Activated CD4-positive, alpha-beta T cell treated with anti-CD3 and anti-CD28 coated beads for 36 hours (primary cell): ENCODE results near the gene DOLPP1. TPM values are rescaled to one million over a fixed set of nuclear protein-coding genes. Genes with fewer than 3 reads are reported as not detected.

Source experiments
- ATAC-seq: fragments of 200-7000 bp; cut with Tn5 transposase; one replicate; pipeline ENCODE4 v1.10.0; 2021; ENCODE audit warnings: mild to moderate bottlenecking, moderate library complexity
- CTCF ChIA-PET: fragments of 350-600 bp; sonication (Branson Sonifier 250); formaldehyde crosslinking; loops from one replicate; lab custom pipeline; 2021; ENCODE audit warnings: antibody characterized with exemption; lab: Charles Lee
- POLR2A ChIA-PET: fragments of 350-600 bp; sonication (Branson Sonifier 250); formaldehyde crosslinking; loops from one replicate; lab custom pipeline; 2021; ENCODE audit warnings: antibody characterized with exemption, inconsistent platforms; lab: Charles Lee
- DNase-seq: peaks from one replicate; pipeline ENCODE4 v3.0.0-alpha.2; 2020
- H3K27ac Mint-ChIP-seq: one replicate; pipeline ENCODE4 v1.8.0; 2021; ENCODE audit warnings: mixed read lengths
- H3K27me3 Mint-ChIP-seq: one replicate; pipeline ENCODE4 v1.8.0; 2021; ENCODE audit warnings: mixed read lengths
- H3K36me3 Mint-ChIP-seq: one replicate; pipeline ENCODE4 v1.8.0; 2021; ENCODE audit warnings: low read depth, mixed read lengths
- H3K4me1 Mint-ChIP-seq: one replicate; pipeline ENCODE4 v1.8.0; 2021; ENCODE audit warnings: mixed read lengths
- H3K4me3 Mint-ChIP-seq: one replicate; pipeline ENCODE4 v1.8.0; 2021; ENCODE audit warnings: mild to moderate bottlenecking, moderate library complexity, mixed read lengths
- H3K9me3 Mint-ChIP-seq: one replicate; pipeline ENCODE4 v1.8.0; 2021; ENCODE audit warnings: low read depth, mixed read lengths
- intact Hi-C, 2 experiments: fragments of 100-400 bp; cut with DNase I in 1 of 2; cut with micrococcal nuclease in 1 of 2; formaldehyde crosslinking; loops; one replicate each; pipeline versions ENCODE4 v1.14.2 to v1.15.1; 2022 to 2024; cut with DNase I, micrococcal nuclease
- total RNA-seq, 2 experiments: library from RNA; stranded (reverse); gene quantifications; one replicate each; pipeline ENCODE4 v1.2.3, GENCODE V29; 2021

Gene DOLPP1
- total RNA-seq, 2 experiments from 2014 or later, result 15.1 to 16.4 TPM

GRCh38 chr9:129131300-129132145 lies 50.6 kb downstream of the DOLPP1 start:
- DNase-seq (peak; percentile 91), ATAC-seq (peak; percentile 100)
- Mint-ChIP-seq H3K36me3 (peaks cover 21% of the 10 kb centered on the region), H3K27ac (no peak overlapping the region), H3K4me3 (no peak overlapping the region), H3K4me1 (peaks cover 6% of the 10 kb centered on the region), H3K9me3 (no peaks in the 10 kb centered on the region), H3K27me3 (no peaks in the 10 kb centered on the region)
- intact Hi-C loops, result loop anchor here (2.0 to 10.0 kb wide), 3 partner anchors 479 to 653 kb away; no protein-coding TSS in a partner anchor
- CTCF ChIA-PET, result interaction anchor here (0.6 to 3.5 kb wide), 45 partner anchors 7 to 653 kb away, joined by 3 to 70 read pairs (median 4); partner anchors contain the start of gene NTMT1
- POLR2A ChIA-PET, result interaction anchor here (0.9 to 1.3 kb wide), 3 partner anchors 9 to 470 kb away, joined by 3 to 6 read pairs (median 3); no protein-coding TSS in a partner anchor

DNA sequence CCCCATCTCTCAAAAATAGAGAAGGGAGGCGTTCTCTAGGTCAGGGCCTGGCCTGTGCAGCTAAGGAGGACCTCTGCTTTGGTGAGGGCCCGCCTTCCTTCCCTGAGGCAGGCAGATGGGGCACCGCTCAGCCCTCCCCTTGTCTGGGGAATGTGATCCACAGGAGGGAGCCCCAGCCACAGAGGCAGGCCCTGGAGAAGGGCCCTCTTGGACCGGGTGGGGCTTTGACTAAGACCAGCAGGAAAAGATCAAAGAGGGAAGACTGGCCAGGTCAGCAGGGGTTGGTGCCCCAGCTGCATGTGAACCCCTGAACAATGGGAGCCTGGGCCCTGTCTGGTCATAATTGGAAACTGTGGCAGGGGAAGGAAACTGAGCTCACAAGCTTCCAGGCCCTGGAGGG lies 52.2 kb downstream of the DOLPP1 start:
- H3K27me3 Mint-ChIP-seq, result no peaks in the 10 kb centered on the region
- ChIA-PET CTCF (interaction anchor here (0.7 to 7.8 kb wide), 4 partner anchors 9 to 490 kb away, joined by 3 to 96 read pairs (median 38); partner anchors contain the start of genes C9orf50 and NTMT1), POLR2A (no interaction called here)
- DNase-seq, result no peak
- no peak overlapping the region for H3K27ac Mint-ChIP-seq
- H3K4me3 Mint-ChIP-seq, result no peak overlapping the region
- intact Hi-C loops, result loop anchor here in 1 of 2 experiments (10.0 kb wide), 1 partner anchor 652 kb away; no protein-coding TSS in a partner anchor
- no peak for ATAC-seq
- H3K9me3 Mint-ChIP-seq, result no peaks in the 10 kb centered on the region
- peaks cover 22% of the 10 kb centered on the region for H3K36me3 Mint-ChIP-seq
- peaks cover 6% of the 10 kb centered on the region for H3K4me1 Mint-ChIP-seq

GRCh38 chr9:129135476-129135875 lies 54.6 kb downstream of the DOLPP1 start:
- peaks cover 18% of the 10 kb centered on the region for H3K4me1 Mint-ChIP-seq

GRCh38 chr9:129136446-129137035 lies 55.6 kb downstream of the DOLPP1 start:
- POLR2A ChIA-PET, result no interaction called here
- Mint-ChIP-seq H3K27me3 (no peaks in the 10 kb centered on the region), H3K4me3 (no peak overlapping the region), H3K36me3 (peaks cover 15% of the 10 kb centered on the region), H3K27ac (no peak overlapping the region), H3K9me3 (no peaks in the 10 kb centered on the region), H3K4me1 (peaks cover 26% of the 10 kb centered on the region)
- intact Hi-C loops, result loop anchor here in 1 of 2 experiments (10.0 kb wide), 1 partner anchor 648 kb away; no protein-coding TSS in a partner anchor
- CTCF ChIA-PET, result interaction anchor here (0.6 to 7.8 kb wide), 5 partner anchors 38 to 487 kb away, joined by 3 to 96 read pairs (median 3); partner anchors contain the start of genes C9orf50 and NTMT1
- ATAC-seq, result no peak
- no peak for DNase-seq

More at GRCh38 chr9:129135476-129135875, 54.6 kb downstream of the DOLPP1 start:
- H3K36me3 Mint-ChIP-seq, result peaks cover 17% of the 10 kb centered on the region
- no peaks in the 10 kb centered on the region for H3K9me3 Mint-ChIP-seq
- ChIA-PET POLR2A (interaction anchor here (0.6 kb wide), 1 partner anchor 187 kb away, joined by 3 read pairs; no protein-coding TSS in a partner anchor), CTCF (interaction anchor here (0.7 to 7.8 kb wide), 6 partner anchors 8 to 488 kb away, joined by 3 to 96 read pairs (median 4); partner anchors contain the start of genes C9orf50 and NTMT1)
- H3K27ac Mint-ChIP-seq, result no peak overlapping the region
- DNase-seq, result no peak
- intact Hi-C loops, result loop anchor here in 1 of 2 experiments (10.0 kb wide), 1 partner anchor 649 kb away; no protein-coding TSS in a partner anchor
- H3K27me3 Mint-ChIP-seq, result no peaks in the 10 kb centered on the region
- ATAC-seq, result no peak
- no peak overlapping the region for H3K4me3 Mint-ChIP-seq

GRCh38 chr9:129137292-129138143 lies 56.6 kb downstream of the DOLPP1 start:
- peaks cover 30% of the 10 kb centered on the region for H3K4me1 Mint-ChIP-seq
- intact Hi-C loops, result loop anchor here in 1 of 2 experiments (2.0 to 10.0 kb wide), 2 partner anchors 37 to 647 kb away; no protein-coding TSS in a partner anchor
- DNase-seq (no peak), ATAC-seq (no peak)
- no peak overlapping the region for H3K4me3 Mint-ChIP-seq
- H3K36me3 Mint-ChIP-seq, result peaks cover 16% of the 10 kb centered on the region
- H3K9me3 Mint-ChIP-seq, result no peaks in the 10 kb centered on the region
- ChIA-PET CTCF (interaction anchor here (0.6 to 7.8 kb wide), 6 partner anchors 37 to 1202 kb away, joined by 3 to 96 read pairs (median 3); partner anchors contain the start of genes C9orf50 and NTMT1), POLR2A (interaction anchor here (0.6 kb wide), 1 partner anchor 101 kb away, joined by 3 read pairs; the partner anchor contains the start of gene MIGA2)
- no peaks in the 10 kb centered on the region for H3K27me3 Mint-ChIP-seq
- H3K27ac Mint-ChIP-seq, result peak overlapping the region; percentile 7

GRCh38 chr9:129138144-129138462 lies 57.2 kb downstream of the DOLPP1 start:
- intact Hi-C loops, result loop anchor here in 1 of 2 experiments (2.0 to 10.0 kb wide), 2 partner anchors 37 to 647 kb away; no protein-coding TSS in a partner anchor
- no peak for ATAC-seq
- Mint-ChIP-seq H3K27ac (no peak overlapping the region), H3K36me3 (peaks cover 21% of the 10 kb centered on the region), H3K4me3 (no peak overlapping the region), H3K27me3 (no peaks in the 10 kb centered on the region), H3K4me1 (peaks cover 35% of the 10 kb centered on the region), H3K9me3 (no peaks in the 10 kb centered on the region)
- DNase-seq, result no peak
- ChIA-PET CTCF (interaction anchor here (0.6 to 7.8 kb wide), 4 partner anchors 36 to 1202 kb away, joined by 3 to 96 read pairs (median 7); partner anchors contain the start of genes C9orf50 and NTMT1), POLR2A (interaction anchor here (0.6 kb wide), 2 partner anchors 25 to 102 kb away, joined by 3 read pairs; partner anchors contain the start of gene MIGA2)

- ChIA-PET CTCF (interaction anchor here (0.6 to 7.8 kb wide), 27 partner anchors 8 to 1201 kb away, joined by 3 to 96 read pairs (median 4); partner anchors contain the start of genes C9orf50, CRAT, ENDOG and IER5L), POLR2A (interaction anchor here (0.6 to 1.8 kb wide), 2 partner anchors 26 to 35 kb away, joined by 3 to 7 read pairs; no protein-coding TSS in a partner anchor)
- H3K36me3 Mint-ChIP-seq, result peaks cover 22% of the 10 kb centered on the region
- peak overlapping the region; percentile 99 for H3K27ac Mint-ChIP-seq
- ATAC-seq (peak; percentile 1), DNase-seq (no peak)
- H3K9me3 Mint-ChIP-seq, result no peaks in the 10 kb centered on the region
- intact Hi-C loops, result loop anchor here (1.0 to 10.0 kb wide), 6 partner anchors 36 to 646 kb away; partner anchors contain the start of gene ASB6 (in 1 of the 2)
- peak overlapping the region; percentile 83 for H3K4me3 Mint-ChIP-seq
- peaks cover 37% of the 10 kb centered on the region for H3K4me1 Mint-ChIP-seq
- no peaks in the 10 kb centered on the region for H3K27me3 Mint-ChIP-seq
These were observed 57.7 kb downstream of the DOLPP1 start for GRCh38 chr9:129138476-129139232.

GRCh38 chr9:129139233-129139992 lies 58.5 kb downstream of the DOLPP1 start:
- DNase-seq, result peak; percentile 85
- ATAC-seq, result peak; percentile 60
- intact Hi-C loops, result loop anchor here (1.0 to 10.0 kb wide), 6 partner anchors 35 to 645 kb away; partner anchors contain the start of gene ASB6 (in 1 of the 2)
- peaks cover 24% of the 10 kb centered on the region for H3K36me3 Mint-ChIP-seq
- H3K9me3 Mint-ChIP-seq, result no peaks in the 10 kb centered on the region
- peak overlapping the region; percentile 99 for H3K27ac Mint-ChIP-seq
- ChIA-PET POLR2A (interaction anchor here (0.6 to 1.8 kb wide), 6 partner anchors 8 to 671 kb away, joined by 3 to 7 read pairs (median 4); partner anchors contain the start of gene NTMT1), CTCF (interaction anchor here (0.6 to 7.8 kb wide), 40 partner anchors 7 to 644 kb away, joined by 3 to 96 read pairs (median 4); partner anchors contain the start of genes C9orf50, CRAT, ENDOG and IER5L)
- H3K27me3 Mint-ChIP-seq, result no peaks in the 10 kb centered on the region
- peaks cover 37% of the 10 kb centered on the region for H3K4me1 Mint-ChIP-seq
- H3K4me3 Mint-ChIP-seq, result peak overlapping the region; percentile 83
